Right atrium auricular region (tissue), 2 donors: Measurements from ENCODE around the gene GRK1. TPM values are rescaled to one million over a fixed set of nuclear protein-coding genes. Genes with fewer than 3 reads are reported as not detected.
"Not testable (repeated sequence)": the region's sequence is repeated elsewhere in the genome, so short reads cannot be mapped to it uniquely, and the experiment has no call there.

ENCODE experiments used
- DNase-seq: peaks from one replicate; pipeline ENCODE4 v3.0.0-alpha.2; 2019; ENCODE audit warnings: low spot score
- H3K27ac ChIP-seq, 2 donors: fragments of 200-600 bp; sonication (generic); 1 replicate in 1 of 2; 2 replicates in 1 of 2; pipeline ENCODE4 v1.5.1; 2016 to 2019
- H3K27me3 ChIP-seq, 2 donors: fragments of 200-600 bp; sonication (generic); one replicate each; pipeline versions ENCODE4 v1.5.1 to v1.6.0; 2017 to 2019
- H3K36me3 ChIP-seq: fragments of 200-600 bp; sonication (generic); one replicate; pipeline ENCODE4 v1.5.1; 2016
- H3K4me1 ChIP-seq, 2 donors: fragments of 200-600 bp; sonication (generic); one replicate each; pipeline versions ENCODE4 v1.5.1 to v1.6.0; 2017 to 2019
- H3K4me3 ChIP-seq, 2 donors: fragments of 200-600 bp; sonication (generic); 1 replicate in 1 of 2; 2 replicates in 1 of 2; pipeline ENCODE4 v1.5.1; 2017 to 2019; ENCODE audit warnings: mild to moderate bottlenecking in 1 of 2, moderate library complexity in 1 of 2
- H3K9me3 ChIP-seq, 2 donors: fragments of 200-600 bp; sonication (generic); one replicate each; pipeline ENCODE4 v1.5.1; 2019
- CTCF ChIP-seq, 2 donors: fragments of 200-600 bp; sonication (generic); IDR thresholded peaks; one replicate each; pipeline ENCODE4 v1.5.1; 2019; ENCODE audit warnings: antibody characterized with exemption in 2 of 2
- total RNA-seq, 2 donors: library from RNA; depleted of rRNA; stranded (reverse); fragments of >200 nt; gene quantifications; one replicate each; pipeline ENCODE4 v1.1.0, GENCODE V29; 2016

GRK1 gene
- total RNA-seq, 2 donors from 2014 or later, result not detected

GRCh38 chr13:113742445-113743120, 75.6 kb downstream of the GRK1 start:
- Histone ChIP-seq H3K36me3 (no peaks in the 10 kb centered on the region), H3K9me3 (no peaks in the 10 kb centered on the region), H3K4me1 (peaks cover 0 to 9% of the 10 kb centered on the region in 2 donors), H3K27ac (no peak overlapping the region), H3K4me3 (no peak overlapping the region), H3K27me3 (no peaks in the 10 kb centered on the region)
- TF ChIP-seq CTCF (IDR thresholded peaks at IDR 0.05), result no peak
- no peak for DNase-seq

- Histone ChIP-seq H3K27ac (no peak overlapping the region), H3K36me3 (no peaks in the 10 kb centered on the region), H3K4me3 (no peak overlapping the region), H3K27me3 (no peaks in the 10 kb centered on the region), H3K9me3 (no peaks in the 10 kb centered on the region), H3K4me1 (peaks cover 0 to 11% of the 10 kb centered on the region in 2 donors)
- TF ChIP-seq CTCF (IDR thresholded peaks at IDR 0.05), result no peak
- no peak for DNase-seq
These were observed 76.6 kb downstream of the GRK1 start for GRCh38 chr13:113743366-113744195.

DNA sequence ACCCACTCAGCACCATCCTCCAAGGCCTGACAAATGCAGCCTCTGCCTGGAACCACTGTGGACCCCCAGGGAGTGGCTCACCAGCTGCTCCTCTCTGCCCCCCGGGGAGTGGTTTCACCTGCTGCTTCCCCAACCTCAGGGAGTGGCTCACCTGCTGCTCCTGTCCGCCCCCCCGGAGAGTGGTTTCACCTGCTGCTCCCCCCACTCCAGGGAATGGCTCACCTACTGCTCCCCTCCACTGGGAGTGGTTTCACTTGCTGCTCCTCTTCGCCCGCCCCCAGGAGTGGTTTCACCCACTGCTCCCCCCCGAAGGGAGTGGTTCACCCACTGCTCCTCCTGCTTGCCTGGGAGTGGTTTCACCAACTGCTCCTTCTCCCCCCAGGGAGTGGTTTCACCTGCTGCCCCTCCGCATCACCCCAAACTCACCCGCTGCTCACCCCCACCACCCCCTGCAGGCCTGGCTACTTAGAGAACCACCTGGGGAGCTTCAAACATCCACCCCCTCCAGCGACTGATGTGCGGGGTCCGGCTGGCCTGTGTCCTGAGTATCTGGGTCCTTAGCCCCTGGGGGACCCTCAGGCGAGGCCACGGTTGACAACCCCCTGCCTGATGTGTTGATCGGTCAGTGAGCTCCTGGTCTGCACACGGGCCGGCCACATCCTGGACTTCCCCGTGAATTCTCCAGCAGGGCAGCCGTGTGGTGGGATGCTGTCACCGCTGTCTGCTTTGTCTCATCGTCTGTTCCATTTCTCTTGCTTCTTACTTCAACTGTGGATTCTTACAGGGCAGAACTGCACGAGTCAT, 77.4 kb downstream of the GRK1 start:
- no peak for TF ChIP-seq CTCF (IDR thresholded peaks at IDR 0.05)
- DNase-seq, result no peak

GRCh38 chr13:113745059-113745458, 78.0 kb downstream of the GRK1 start:
- H3K27me3 ChIP-seq, result no peaks in the 10 kb centered on the region
- H3K36me3 ChIP-seq, result no peaks in the 10 kb centered on the region
- H3K27ac ChIP-seq, result no peak overlapping the region
- no peak for DNase-seq
- no peak overlapping the region for H3K4me3 ChIP-seq
- H3K4me1 ChIP-seq, result peaks cover 0 to 19% of the 10 kb centered on the region in 2 donors
- no peak for TF ChIP-seq CTCF (IDR thresholded peaks at IDR 0.05)
- H3K9me3 ChIP-seq, result no peaks in the 10 kb centered on the region

More for the DNA sequence above, 77.4 kb downstream of the GRK1 start:
- no peak overlapping the region for H3K4me3 ChIP-seq
- no peaks in the 10 kb centered on the region for H3K36me3 ChIP-seq
- H3K27ac ChIP-seq, result no peak overlapping the region
- peaks cover 0 to 18% of the 10 kb centered on the region in 2 donors for H3K4me1 ChIP-seq
- no peaks in the 10 kb centered on the region for H3K27me3 ChIP-seq
- no peaks in the 10 kb centered on the region for H3K9me3 ChIP-seq

DNA sequence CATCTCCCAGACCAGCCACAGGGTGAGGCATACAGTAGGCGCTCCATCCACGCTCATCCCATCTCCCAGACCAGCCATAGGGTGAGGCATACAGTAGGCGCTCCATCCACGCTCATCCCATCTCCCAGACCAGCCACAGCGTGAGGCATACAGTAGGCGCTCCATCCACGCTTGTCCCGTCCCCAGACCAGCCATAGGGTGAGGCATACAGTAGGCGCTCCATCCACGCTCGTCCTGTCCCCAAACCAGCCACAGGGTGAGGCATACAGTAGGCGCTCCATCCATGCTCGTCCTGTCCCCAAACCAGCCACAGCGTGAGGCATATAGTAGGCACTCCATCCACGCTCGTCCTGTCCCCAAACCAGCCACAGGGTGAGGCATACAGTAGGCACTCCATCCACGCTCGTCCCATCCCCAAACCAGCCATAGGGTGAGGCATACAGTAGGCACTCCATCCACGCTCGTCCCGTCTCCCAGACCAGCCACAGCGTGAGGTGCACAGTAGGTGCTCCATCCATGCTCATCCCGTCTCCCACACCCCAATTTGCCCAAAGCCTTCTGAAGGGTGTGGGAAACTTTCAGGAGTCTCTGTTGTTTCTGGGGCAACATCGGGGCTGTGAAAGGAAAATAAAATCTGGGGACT, 78.6 kb downstream of the GRK1 start:
- not testable (repeated sequence) for DNase-seq
- H3K4me1 ChIP-seq, result peaks cover 0 to 19% of the 10 kb centered on the region in 2 donors

More for the DNA sequence above, 78.6 kb downstream of the GRK1 start:
- not testable (repeated sequence) for H3K27ac ChIP-seq, H3K4me3 ChIP-seq, H3K9me3 ChIP-seq, H3K36me3 ChIP-seq, H3K27me3 ChIP-seq
